GM21723 (cell line): ENCODE data around the gene FMN1.
A peak's percentile ranks its signal among the peaks of the same experiment; 100 is the strongest.

Experiments used
- ATAC-seq: cut with Tn5 transposase; IDR thresholded peaks from one replicate; pipeline ENCODE4 v1.9.1; 2021; ENCODE audit warnings: mild to moderate bottlenecking, moderate library complexity; ENCODE audit not compliant: unreplicated experiment

FMN1 gene

DNA sequence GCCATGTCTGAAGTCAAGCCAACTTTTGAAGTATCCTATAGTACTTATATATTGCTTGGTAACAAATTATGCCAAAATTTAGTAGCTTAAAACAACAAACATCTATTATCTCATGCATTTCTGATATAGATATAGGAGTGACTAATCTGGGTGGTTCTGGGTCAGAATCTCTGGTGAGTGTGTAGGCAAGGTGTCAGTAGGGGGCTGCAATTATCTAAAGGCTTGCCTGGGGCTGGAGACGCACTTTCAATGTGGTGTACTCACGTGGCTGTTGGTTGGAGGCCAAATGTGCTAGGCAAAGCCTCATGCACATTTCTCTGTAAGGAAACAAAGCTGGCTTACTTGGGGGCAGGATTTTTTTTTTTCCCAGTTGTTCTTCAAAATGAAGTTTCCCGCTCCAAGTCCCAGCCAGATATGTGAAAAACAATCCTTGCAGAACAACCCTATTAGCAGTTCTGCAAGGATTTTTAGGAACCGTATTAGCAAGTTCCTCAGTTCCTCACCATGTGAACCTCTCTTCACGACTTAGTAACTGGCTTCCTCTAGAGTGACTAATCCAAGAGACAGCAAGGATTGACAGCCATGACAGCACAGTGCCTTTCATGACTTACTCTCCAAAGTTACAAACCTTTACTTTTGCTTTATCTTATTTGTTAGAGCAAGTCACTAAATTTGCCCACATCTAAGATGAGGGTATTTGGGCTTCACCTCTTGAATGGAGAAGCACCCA, 450.9 kb downstream of the FMN1 start:
- ATAC-seq, result no peak

- ATAC-seq, result no peak
Measured at GRCh38 chr15:32739522-32740063, 454.9 kb downstream of the FMN1 start.

GRCh38 chr15:32738666-32739065, 455.8 kb downstream of the FMN1 start:
- ATAC-seq, result no peak

- ATAC-seq, result no peak
Measured at GRCh38 chr15:32737304-32737703, 457.2 kb downstream of the FMN1 start.

DNA sequence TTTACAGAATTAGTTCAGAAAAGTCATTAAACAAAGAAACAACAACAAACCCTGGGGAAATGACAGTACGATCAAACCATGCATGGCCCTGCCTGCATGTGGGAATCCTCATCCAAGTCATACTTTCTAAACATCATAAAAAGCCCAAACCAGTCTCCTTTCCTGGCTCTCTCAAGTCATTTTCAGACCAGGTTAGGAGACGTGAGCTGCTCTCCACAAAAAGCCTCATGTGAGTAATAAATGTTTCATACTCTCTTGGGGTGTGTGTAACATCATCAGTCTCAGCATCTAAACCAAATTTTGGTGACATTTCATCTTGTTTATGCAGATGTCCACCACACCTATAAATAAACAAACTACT, 457.8 kb downstream of the FMN1 start:
- ATAC-seq, result no peak

DNA sequence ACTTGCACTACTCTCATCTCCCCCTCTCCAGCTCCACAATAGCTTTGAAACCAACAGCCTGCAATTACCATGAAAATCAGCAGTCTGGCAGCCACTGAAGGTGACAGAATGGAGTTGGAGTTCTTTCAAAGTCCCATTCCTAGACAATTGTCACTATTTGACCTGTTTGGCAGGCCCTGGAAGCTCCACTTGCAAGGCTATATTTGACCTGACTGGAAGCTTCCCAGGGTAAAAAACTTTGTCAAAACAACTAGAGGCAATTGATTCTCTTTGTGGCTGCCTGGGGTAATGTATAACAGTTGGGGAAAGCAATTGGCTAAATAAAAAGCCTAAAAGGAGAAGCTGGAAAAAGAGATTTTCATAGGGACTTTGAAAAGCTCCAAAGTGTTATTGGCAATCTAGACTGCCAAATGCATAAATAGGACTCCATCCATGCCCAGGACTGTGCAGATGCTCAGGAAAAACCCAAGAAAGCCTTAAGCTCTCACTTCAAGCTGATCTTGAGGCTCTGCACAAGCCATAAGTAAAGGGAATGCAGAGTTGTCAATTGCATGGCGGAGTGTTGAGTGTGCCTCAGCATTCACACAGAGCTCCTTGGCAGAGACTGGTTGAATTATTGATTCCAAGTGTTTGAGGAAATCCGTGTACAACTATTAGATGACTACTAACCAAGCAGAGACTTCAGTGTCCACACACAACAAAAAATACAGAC, 458.4 kb downstream of the FMN1 start:
- ATAC-seq, result no peak

GRCh38 chr15:32733281-32733680, 461.2 kb downstream of the FMN1 start:
- ATAC-seq, result no peak

DNA sequence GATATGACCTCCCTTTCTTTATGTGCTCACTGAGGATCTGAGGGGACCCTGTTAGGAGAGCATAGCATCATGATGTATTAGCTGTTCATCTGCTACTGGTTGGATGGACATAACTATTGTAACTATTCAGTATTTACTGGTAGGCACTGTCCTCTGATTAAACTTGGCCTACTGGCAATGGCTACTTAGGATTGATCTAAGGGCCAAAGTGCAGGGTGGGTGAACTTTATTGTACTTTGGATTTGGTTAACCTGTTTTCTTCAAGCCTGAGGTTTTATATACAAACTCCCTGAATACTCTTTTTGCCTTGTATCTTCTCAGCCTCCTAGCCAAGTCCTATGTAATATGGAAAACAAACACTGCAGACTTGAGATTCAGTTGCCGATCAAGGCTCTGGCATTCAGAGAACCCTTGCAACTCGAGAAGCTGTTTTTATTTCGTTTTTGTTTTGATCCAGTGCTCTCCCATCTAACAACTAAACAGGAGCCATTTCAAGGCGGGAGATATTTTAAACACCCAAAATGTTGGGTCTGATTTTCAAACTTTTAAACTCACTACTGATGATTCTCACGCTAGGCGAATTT, 461.8 kb downstream of the FMN1 start:
- no peak for ATAC-seq

- ATAC-seq, result no peak
Measured at GRCh38 chr15:32730677-32731654, 463.5 kb downstream of the FMN1 start.

DNA sequence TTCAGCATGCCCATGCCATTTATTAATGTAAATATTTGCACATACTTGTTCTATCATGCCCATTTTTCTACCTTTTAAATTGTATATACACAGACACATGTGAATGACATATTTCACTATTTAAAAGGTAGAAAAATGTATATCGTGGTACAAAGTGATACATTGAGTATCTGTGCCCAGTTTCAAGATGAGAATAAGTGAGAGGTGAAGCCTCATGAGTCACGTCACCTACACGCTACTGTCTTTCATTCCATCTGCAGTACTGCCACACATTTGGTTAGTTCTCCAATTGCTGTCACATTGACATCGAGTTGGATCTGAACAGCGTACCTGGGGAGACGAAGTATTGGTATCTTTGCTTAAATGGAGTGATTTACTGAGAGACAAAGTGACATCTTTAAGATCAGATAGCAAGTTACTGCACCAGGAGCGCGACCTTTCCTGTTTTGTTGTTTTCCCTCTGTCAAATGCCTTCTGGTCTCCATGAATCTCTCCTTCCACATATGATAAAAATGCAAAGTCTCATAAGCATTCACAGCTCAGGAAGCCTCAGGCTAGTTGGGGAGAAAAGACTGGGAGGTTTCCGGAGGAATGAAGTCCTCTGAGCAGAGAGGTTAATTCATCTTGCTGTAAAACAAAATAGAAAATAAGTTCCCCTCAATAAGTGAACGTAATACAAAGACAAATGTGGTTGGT, 464.7 kb downstream of the FMN1 start:
- no peak for ATAC-seq

GRCh38 chr15:32723171-32723948, 471.2 kb downstream of the FMN1 start:
- ATAC-seq, result peak; percentile 91

DNA sequence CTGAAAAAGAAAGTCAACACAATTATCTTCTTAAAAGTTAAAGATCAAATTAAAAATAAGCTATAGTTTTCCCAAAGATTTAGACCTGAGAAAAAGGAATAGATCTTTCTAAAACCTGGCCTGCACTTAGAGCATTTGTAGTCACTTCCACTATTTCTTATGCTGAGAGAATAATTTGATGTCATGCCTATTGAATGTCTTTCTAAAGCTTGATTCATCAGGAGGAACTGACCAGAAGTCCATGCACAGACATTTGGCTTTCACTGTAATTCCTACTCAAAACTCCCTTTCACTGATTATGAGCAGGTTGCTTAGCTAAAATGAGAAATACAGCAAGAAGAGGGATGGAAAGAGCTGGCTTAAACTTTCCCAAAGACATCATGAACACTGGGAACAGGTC, 472.4 kb downstream of the FMN1 start:
- ATAC-seq, result no peak

DNA sequence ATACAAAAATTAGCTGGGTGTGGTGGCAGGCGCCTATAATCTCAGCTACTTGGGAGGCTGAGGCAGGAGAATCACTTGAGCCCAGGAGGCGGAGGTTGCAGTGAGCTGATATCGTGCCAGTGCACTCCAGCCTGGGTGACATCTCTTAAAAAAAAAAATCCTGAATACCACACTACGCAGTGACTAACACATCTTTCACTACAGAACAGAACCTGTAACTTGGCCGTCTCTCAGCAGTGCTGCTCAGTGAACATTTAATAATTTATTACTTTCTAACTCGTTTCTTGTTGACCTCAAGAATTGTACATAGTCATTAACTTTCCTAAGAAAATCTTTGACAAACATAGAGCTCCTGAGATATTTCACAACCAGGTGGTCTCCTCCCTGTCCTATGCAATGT, 472.9 kb downstream of the FMN1 start:
- no peak for ATAC-seq

DNA sequence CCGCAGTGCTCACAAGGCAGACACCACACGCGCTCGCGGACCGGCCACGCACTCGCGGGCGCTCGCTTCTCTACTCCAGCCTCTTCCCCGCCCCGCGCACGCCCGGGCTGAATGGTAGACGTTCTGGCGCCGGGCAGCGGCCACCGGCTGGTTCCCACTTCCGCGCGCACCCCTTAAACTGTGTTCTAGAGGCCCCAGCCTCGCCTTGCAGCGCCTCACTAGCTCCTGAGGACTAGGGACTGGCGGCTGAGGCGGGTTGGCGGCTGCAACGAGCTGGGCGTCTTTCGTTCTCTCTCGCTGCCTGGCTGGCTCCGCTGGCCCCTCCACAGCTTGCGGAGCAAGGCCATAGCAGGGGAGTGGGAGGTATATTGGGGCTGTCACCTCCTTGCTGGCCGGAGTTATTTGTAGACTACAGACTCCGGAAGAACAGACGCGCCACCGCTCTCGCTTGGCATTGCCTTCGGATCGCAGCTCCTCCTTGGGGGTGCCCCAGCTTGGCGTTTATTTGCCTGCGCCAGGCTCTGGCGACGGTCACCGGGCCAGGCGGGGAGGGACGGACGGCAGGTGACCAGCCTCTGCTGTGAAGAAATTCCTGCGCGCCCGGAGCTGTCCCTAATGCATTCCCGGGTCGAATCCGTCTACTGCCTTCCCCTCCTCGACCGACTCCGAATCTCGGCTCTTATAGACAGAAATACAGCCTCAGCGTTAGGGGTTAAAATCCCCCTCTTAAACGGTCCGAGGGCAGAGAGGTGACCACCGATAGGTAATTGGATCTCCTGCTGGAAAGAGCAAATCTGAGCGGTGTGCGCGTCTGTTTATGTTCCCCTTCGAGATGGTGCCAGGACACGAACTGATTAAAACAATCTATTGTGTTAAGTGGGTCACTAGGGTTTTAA, 475.4 kb downstream of the FMN1 start:
- no peak for ATAC-seq

GRCh38 chr15:32718227-32718820, 476.2 kb downstream of the FMN1 start:
- ATAC-seq, result no peak

GRCh38 chr15:32717426-32718226, 476.9 kb downstream of the FMN1 start, which contains the start of gene GREM1:
Gene GREM1, plus strand, starts transcription at chr15:32718004. Its CDS starts 12,687 bp downstream, at chr15:32730691.
- no peak for ATAC-seq

GRCh38 chr15:32716915-32717425, 477.5 kb downstream of the FMN1 start:
- ATAC-seq, result no peak
